ENCODE measurements around the gene HMCES. TPM values are rescaled to one million over a fixed set of nuclear protein-coding genes. Genes with fewer than 3 reads are reported as not detected.

Gene HMCES
- total and polyA plus RNA-seq, 10 donors, result 16.1 to 60.7 (median 30.4) TPM

DNA sequence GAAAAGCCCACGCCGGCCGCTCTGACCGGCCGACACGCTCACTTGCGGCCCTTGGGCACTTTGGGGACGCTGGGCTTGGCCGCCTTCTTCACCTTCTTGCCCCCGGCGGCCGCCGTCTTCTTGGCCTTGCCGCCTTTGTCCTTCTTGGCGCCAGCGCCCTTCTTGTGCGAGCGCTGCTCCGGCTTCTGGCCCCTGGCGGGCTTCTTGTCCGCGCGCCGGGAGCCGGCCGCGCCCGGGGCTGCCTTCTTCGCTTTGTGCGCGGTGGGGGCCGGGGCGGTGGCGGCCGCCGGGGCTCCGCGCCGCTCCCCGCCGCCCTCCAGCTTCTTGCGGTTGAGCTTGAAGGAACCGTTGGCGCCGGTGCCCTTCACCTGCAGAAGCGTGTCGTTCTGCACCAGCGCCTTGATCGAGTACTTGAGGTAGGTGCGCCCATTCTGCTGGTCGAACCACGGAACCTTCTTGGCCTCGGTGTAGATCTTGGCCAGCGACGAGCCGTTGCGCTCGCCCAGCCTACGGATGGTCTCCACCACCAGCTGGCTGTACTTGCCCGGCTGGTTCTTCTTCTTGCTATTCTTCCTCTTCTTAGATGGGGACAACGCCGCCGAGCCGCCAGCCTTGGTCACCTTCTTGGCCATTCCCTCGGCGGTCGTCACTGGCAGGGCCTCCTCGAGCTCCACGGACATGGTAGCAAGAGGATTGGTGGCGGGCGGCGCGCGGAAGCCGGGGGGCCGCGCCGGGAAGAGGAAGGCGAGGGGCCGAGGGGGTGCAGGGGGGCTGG is 36.7 kb downstream of the HMCES start:
- TF ChIP-seq, protein P1, sequence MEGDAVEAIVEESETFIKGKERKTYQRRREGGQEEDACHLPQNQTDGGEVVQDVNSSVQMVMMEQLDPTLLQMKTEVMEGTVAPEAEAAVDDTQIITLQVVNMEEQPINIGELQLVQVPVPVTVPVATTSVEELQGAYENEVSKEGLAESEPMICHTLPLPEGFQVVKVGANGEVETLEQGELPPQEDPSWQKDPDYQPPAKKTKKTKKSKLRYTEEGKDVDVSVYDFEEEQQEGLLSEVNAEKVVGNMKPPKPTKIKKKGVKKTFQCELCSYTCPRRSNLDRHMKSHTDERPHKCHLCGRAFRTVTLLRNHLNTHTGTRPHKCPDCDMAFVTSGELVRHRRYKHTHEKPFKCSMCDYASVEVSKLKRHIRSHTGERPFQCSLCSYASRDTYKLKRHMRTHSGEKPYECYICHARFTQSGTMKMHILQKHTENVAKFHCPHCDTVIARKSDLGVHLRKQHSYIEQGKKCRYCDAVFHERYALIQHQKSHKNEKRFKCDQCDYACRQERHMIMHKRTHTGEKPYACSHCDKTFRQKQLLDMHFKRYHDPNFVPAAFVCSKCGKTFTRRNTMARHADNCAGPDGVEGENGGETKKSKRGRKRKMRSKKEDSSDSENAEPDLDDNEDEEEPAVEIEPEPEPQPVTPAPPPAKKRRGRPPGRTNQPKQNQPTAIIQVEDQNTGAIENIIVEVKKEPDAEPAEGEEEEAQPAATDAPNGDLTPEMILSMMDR (IDR thresholded peaks at IDR 0.05 in 8 of 11, conservative IDR thresholded peaks at IDR 0.05 in 3 of 11), result no peak
- no peak for TF ChIP-seq POLR2A (IDR thresholded peaks at IDR 0.05)
- TF ChIP-seq POLR2AphosphoS5 (IDR thresholded peaks at IDR 0.05), result no peak
- Histone ChIP-seq H3K4me3 (peak overlapping the region; percentile 61 to 97 (median 86)), H3K27ac (peak overlapping the region; percentile 76 to 92 (median 85)), H3K27me3 (replicated peaks in 1 of 7) (peaks cover 0 to 15% (median 0%) of the 10 kb centered on the region in 7 donors), H3K9me3 (no peaks in the 10 kb centered on the region), H3K36me3 (peaks cover 0 to 4% (median 0%) of the 10 kb centered on the region in 6 donors), H3K4me1 (peaks cover 10 to 55% (median 37%) of the 10 kb centered on the region in 6 donors)
- DNase-seq, result peak; percentile 89
- WGBS, 5 donors, result 0% methylated on average over 33 to 80 of the region's 80 CpGs
- intact Hi-C loops (cut with DNase I; ENCODE audit: low total_unique reads), result no loop called here

DNA sequence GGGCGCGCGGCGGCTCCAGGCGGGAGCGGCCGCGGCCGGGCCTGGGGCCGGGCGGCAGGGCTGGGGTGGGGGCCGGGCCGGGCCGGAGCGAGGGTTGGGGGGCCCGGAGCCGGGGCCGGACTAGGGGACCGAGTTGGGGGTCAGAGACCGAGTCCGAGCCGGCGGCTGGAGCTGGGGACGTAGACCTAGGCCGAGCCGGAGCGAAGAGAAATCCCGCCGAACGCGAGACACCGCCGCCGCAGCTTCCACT is 37.3 kb downstream of the HMCES start:
- WGBS, 5 donors, result 0 to 1% (median 1%) methylated on average over 17 to 34 of the region's 34 CpGs; no CpG with 5 or more reads in 2 of the 5 donors
- TF ChIP-seq POLR2A (IDR thresholded peaks at IDR 0.05) (no peak), POLR2AphosphoS5 (IDR thresholded peaks at IDR 0.05) (no peak)
- TF ChIP-seq, protein P1 (IDR thresholded peaks at IDR 0.05 in 8 of 11, conservative IDR thresholded peaks at IDR 0.05 in 3 of 11), result no peak
- Histone ChIP-seq H3K27ac (peak overlapping the region; percentile 76 to 92 (median 85)), H3K4me1 (peaks cover 10 to 55% (median 37%) of the 10 kb centered on the region in 6 donors), H3K36me3 (peaks cover 0 to 4% (median 0%) of the 10 kb centered on the region in 6 donors), H3K27me3 (replicated peaks in 1 of 7) (peaks cover 0 to 15% (median 0%) of the 10 kb centered on the region in 7 donors), H3K9me3 (no peaks in the 10 kb centered on the region), H3K4me3 (peak overlapping the region; percentile 61 to 97 (median 86))
- peak; percentile 95 for DNase-seq
- intact Hi-C loops (cut with DNase I; ENCODE audit: low total_unique reads), result no loop called here

DNA sequence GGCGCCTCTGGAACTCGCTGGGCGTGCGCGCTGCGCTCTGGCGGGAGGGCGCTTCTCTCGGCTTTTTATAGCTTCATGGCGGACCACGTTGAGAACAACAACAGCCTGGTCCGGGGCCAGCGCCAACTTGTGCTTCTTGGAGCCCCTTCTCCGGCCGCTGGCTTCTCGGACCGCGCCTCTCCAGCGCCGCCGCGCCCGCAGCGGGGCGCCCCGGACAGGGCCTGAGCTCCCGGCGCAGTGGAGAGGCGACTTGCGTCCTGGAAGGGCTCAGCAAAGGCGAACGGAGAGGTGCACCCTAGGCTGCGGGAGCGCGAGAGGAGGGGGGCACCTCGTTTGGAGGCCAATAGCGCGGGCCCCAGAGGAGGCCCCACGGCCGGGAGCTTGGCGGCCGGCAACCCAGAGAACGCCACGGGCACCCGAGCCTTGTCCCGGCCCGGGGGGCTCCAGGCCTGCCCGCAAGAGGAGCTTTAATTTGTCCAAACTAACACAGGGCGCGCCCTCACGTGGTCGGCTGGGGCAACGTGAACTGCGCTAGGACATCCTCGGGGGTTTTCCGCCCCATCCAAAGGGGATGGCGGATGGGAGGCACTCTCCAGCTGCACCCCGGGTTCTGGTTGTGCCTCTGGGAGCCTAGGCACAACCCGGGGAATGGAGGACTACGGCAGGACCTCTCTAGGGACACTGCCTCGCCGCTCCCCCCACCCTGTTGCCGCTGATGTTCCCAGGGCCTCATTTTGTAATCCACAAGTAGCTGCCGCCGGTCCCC is 37.8 kb downstream of the HMCES start:
- peak; percentile 91 for DNase-seq
- peaks cover 0 to 15% (median 0%) of the 10 kb centered on the region in 7 donors for H3K27me3 ChIP-seq (replicated peaks in 1 of 7)
- intact Hi-C loops (cut with DNase I; ENCODE audit: low total_unique reads), result no loop called here
- peak; percentile 94 to 98 (median 95) for TF ChIP-seq POLR2A (IDR thresholded peaks at IDR 0.05)
- peak; percentile 100 for TF ChIP-seq POLR2AphosphoS5 (IDR thresholded peaks at IDR 0.05)
- TF ChIP-seq, protein P1 (IDR thresholded peaks at IDR 0.05 in 8 of 11, conservative IDR thresholded peaks at IDR 0.05 in 3 of 11), result peak in 8 of 11 experiments; percentile 6 to 61 (median 48)
- H3K36me3 ChIP-seq, result peaks cover 0 to 4% (median 0%) of the 10 kb centered on the region in 6 donors
- H3K9me3 ChIP-seq, result no peaks in the 10 kb centered on the region
- peak overlapping the region; percentile 61 to 97 (median 86) for H3K4me3 ChIP-seq
- peaks cover 10 to 55% (median 37%) of the 10 kb centered on the region in 6 donors for H3K4me1 ChIP-seq
- WGBS, 5 donors, result 0% methylated on average over 13 to 65 of the region's 65 CpGs
- H3K27ac ChIP-seq, result peak overlapping the region; percentile 76 to 92 (median 85)

Data from spleen (tissue), 11 donors.